Neutrophil (primary cell): ENCODE results near the gene ZNF322.
A peak's percentile ranks its signal among the peaks of the same experiment; 100 is the strongest.

Experiments
- H3K27ac ChIP-seq: fragments of 200-600 bp; sonication (generic); 2 replicates; pipeline ENCODE4 v1.5.1; 2016; ENCODE audit warnings: mild to moderate bottlenecking, moderate library complexity
- H3K27me3 ChIP-seq: fragments of 200-600 bp; sonication (generic); 2 replicates; pipeline ENCODE4 v1.6.0; 2016; ENCODE audit warnings: mild to moderate bottlenecking
- H3K36me3 ChIP-seq: fragments of 200-600 bp; sonication (generic); 2 replicates; pipeline ENCODE4 v1.5.1; 2017
- H3K4me1 ChIP-seq, 2 experiments: fragments of 200-600 bp in 1 of 2; sonication (generic) in 1 of 2; 1 replicate in 1 of 2; 2 replicates in 1 of 2; pipeline versions ENCODE4 v1.5.1 to v1.6.1; 2013 to 2016; ENCODE audit warnings: low read depth in 1 of 2, low read length in 1 of 2, mild to moderate bottlenecking in 1 of 2, moderate library complexity in 1 of 2; ENCODE audit not compliant: control insufficient read depth in 1 of 2, insufficient read depth in 1 of 2
- H3K4me3 ChIP-seq, 2 experiments: fragments of 200-600 bp in 1 of 2; sonication (generic) in 1 of 2; 1 replicate in 1 of 2; 2 replicates in 1 of 2; pipeline ENCODE4 v1.5.1; 2013 to 2016; ENCODE audit warnings: low read depth in 1 of 2, low read length in 1 of 2, mild to moderate bottlenecking in 1 of 2, moderate library complexity in 1 of 2
- H3K9me3 ChIP-seq: fragments of 200-600 bp; sonication (generic); 2 replicates; pipeline ENCODE4 v1.5.1; 2016
- CTCF ChIP-seq: fragments of 200-600 bp; sonication (generic); IDR thresholded peaks from 2 replicates; pipeline ENCODE4 v1.5.1; 2016; ENCODE audit warnings: antibody characterized with exemption

The ZNF322 gene

GRCh38 chr6:26597821-26598220 lies 61.7 kb downstream of the ZNF322 start:
- TF ChIP-seq CTCF = no peak
- H3K36me3 ChIP-seq = peaks cover 23% of the 10 kb centered on the region
- H3K4me3 ChIP-seq = peak overlapping the region; percentile 96 to 97
- H3K9me3 ChIP-seq = no peaks in the 10 kb centered on the region
- H3K4me1 ChIP-seq = peaks cover 24 to 26% of the 10 kb centered on the region in 2 experiments
- H3K27me3 ChIP-seq = peaks cover 29% of the 10 kb centered on the region
- no peak overlapping the region for H3K27ac ChIP-seq

- H3K27me3 ChIP-seq = peaks cover 33% of the 10 kb centered on the region
- no peak for TF ChIP-seq CTCF
- H3K9me3 ChIP-seq = no peaks in the 10 kb centered on the region
- H3K4me1 ChIP-seq = peaks cover 24 to 26% of the 10 kb centered on the region in 2 experiments
- peak overlapping the region; percentile 84 for H3K27ac ChIP-seq
- H3K4me3 ChIP-seq = peak overlapping the region; percentile 96 to 97
- peaks cover 23% of the 10 kb centered on the region for H3K36me3 ChIP-seq
These were observed 62.2 kb downstream of the ZNF322 start for GRCh38 chr6:26597389-26597766.

- Histone ChIP-seq H3K9me3 (no peaks in the 10 kb centered on the region), H3K4me1 (peaks cover 24 to 26% of the 10 kb centered on the region in 2 experiments), H3K27ac (peak within 1 kb of the TSS; percentile 84), H3K4me3 (peak within 1 kb of the TSS; percentile 96 to 97), H3K36me3 (peaks cover 23% of the 10 kb centered on the region), H3K27me3 (peaks cover 39% of the 10 kb centered on the region)
- TF ChIP-seq CTCF = peak; percentile 50
These were observed 62.8 kb downstream of the ZNF322 start, which contains the start of gene ABT1 for GRCh38 chr6:26596579-26597388. ABT1 (plus strand) TSS chr6:26596953; CDS start chr6:26596983, 30 bp downstream.

- peak; percentile 86 for TF ChIP-seq CTCF
- peak overlapping the region; percentile 96 to 97 for H3K4me3 ChIP-seq
- peaks cover 24 to 26% of the 10 kb centered on the region in 2 experiments for H3K4me1 ChIP-seq
- H3K27ac ChIP-seq = peak overlapping the region; percentile 84
- H3K36me3 ChIP-seq = peaks cover 23% of the 10 kb centered on the region
- peaks cover 49% of the 10 kb centered on the region for H3K27me3 ChIP-seq
- no peaks in the 10 kb centered on the region for H3K9me3 ChIP-seq
These were observed 63.8 kb downstream of the ZNF322 start for GRCh38 chr6:26595669-26596269.

DNA sequence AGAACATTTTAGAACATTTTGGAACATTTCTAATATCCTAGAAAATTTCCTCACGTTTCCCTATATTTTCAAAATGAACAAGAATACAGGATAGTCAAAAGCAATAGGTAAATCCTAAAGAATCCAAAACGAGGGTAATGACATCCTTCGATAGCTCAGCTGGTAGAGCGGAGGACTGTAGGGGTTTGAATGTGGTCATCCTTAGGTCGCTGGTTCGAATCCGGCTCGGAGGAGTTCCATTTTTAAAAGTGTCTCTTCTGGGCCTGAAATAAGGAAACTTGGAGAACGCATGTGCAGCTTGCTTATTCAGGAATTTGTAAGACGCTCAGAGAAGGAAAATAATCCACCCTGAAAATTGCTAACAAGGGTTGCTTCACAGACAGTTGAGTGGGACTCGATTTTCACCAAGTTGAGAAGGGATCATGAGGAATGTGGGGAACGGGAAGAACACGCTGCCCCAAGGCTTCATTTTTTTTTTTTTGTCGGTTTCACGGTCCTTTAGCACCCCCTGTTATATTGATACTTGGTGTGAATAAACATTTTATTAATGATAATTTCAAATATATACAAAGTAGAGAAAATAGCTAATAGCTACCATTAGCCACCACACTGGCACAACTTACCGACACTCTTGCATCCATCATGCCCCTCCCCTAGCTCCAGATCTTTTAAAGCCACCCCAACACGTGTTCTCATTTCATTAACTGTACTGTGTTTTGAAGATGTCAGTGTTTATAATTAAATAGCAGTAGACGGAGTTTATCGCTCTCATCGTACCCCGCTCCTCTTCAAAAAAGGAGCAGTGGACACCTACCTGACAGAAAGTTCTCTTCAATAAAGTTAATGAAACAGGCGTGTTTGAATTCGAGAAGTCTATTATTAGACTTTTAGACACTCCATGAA lies 64.6 kb downstream of the ZNF322 start:
- Histone ChIP-seq H3K9me3 (no peaks in the 10 kb centered on the region), H3K4me1 (peaks cover 24 to 26% of the 10 kb centered on the region in 2 experiments), H3K27me3 (peaks cover 56% of the 10 kb centered on the region), H3K4me3 (peak overlapping the region in 1 of 2 experiments; percentile 96), H3K27ac (no peak overlapping the region), H3K36me3 (peaks cover 19% of the 10 kb centered on the region)
- no peak for TF ChIP-seq CTCF
